Measurements from ENCODE around the gene PRR5L.

The PRR5L gene, protein sequence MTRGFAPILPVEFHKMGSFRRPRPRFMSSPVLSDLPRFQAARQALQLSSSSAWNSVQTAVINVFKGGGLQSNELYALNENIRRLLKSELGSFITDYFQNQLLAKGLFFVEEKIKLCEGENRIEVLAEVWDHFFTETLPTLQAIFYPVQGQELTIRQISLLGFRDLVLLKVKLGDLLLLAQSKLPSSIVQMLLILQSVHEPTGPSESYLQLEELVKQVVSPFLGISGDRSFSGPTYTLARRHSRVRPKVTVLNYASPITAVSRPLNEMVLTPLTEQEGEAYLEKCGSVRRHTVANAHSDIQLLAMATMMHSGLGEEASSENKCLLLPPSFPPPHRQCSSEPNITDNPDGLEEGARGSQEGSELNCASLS

DNA sequence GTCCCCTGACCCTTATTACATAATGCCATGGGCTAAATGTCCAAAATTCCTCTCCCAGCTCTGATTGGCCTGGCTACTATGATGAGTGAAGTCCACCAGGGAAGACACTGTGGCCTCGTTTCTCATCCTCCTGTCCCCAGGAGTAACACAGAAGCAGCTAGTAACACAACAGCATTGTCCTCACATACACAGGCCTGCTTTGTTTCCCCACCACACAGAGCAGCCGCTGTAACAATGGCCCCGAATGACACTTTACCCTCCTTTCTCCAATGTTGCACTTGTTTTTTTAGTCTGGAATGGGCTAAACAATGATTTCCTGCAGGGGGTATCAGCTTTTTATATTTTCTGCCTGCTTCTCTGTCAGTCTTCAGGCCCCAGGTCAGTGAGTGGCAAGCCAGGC is at the start of gene PRR5L:
TSS of gene PRR5L (plus strand) at position 363 of the 400 bp plus-strand sequence. CDS start 104,834 bp downstream, outside the sequence.
- no peak for DNase-seq

DNA sequence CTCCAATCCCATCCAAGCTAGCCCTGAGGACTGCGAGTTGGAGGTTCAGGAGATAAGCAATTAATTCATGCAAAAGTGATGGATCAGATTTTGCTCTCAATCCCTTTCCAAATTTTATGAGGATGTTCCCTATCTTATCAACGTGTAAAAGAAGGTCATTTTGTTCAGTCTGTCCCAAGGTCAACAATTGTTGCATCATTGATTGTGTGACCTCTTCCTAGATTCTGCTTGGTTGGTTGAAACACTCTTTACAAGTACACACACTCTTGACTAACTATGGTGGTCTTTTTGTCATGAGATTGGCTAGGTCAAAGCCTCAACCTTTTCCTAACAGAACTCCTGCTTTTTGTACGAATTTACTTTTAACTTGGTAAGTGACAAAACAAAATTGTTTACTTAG is 48.6 kb upstream of the PRR5L start:
- DNase-seq, result no peak

DNA sequence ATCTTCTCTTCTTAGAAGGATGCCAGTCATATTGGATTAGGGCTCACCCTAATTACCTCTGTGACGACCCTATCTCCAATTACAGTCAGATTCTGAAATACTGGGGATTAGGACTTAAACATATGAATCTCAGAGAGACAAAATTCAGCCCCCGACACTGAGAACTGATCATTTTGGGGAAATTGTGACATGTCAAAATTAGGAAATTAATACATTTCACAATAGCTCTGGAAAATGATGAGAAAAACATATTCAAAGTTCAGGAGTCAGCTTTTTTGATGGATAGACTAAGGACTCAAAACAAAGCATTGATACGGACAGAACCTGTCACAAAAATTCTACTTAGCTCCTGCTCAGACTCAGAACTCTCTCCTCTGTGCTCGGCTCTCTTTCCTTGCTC is 47.7 kb upstream of the PRR5L start:
- DNase-seq, result no peak

DNA sequence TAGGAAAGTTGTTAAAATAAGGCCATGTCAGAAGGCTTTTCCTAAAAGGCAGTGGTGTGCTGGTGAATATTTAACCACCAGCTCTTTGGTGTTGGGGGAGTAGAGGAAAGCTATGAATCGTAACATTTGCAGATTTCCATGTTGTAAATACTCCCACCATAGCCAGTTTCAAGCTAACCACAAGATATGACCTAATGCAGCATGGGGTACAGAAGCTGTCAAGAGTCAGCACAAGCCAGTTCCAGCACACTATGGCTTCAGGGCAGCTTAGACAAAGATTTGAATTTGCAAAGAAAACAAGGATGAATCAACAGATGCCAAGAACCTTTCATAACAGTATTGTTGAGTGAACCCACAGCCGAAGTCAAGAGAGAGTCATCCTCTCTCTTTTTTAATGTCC is 46.8 kb upstream of the PRR5L start:
- DNase-seq, result no peak

DNA sequence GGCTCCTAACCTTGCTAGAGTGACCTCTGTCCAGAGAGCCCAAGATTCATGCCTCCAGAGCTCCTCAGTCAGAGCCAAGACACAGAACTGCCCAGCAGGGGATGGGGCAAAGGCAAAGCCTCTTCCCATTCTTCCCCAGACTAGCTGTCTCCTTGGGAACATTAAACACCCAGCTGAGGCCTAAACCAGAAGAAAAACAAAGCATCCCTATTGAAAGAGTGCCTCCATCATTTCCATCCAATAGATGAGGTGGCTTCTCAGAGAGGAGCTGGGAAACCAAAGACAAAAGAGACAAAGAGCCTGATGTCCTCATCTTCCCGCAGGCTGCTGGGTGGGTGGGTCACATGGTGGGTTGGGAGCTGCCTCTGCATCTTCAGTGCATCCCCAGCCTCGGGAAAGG is 44.3 kb upstream of the PRR5L start:
- no peak for DNase-seq

DNA sequence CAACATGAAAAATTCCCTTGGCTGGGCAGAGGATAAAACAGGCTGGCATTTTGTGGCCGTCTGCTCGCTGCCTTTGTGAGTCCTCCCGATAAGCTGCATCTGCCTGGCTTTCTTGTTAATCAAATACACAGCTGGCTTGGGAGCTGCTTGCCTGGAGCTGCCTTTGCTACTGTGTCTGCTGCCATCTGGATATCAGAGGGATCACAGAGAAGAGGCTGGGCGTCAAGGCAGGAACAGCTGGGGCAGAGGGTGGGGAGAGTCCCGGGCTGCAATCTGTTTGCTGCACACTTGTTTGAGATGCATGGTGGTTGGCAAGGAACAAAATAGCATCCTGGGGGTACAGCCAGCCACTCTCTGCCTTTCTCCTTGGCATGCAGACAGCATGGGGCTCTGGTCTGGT is 42.9 kb upstream of the PRR5L start:
- peak; percentile 94 for DNase-seq

DNA sequence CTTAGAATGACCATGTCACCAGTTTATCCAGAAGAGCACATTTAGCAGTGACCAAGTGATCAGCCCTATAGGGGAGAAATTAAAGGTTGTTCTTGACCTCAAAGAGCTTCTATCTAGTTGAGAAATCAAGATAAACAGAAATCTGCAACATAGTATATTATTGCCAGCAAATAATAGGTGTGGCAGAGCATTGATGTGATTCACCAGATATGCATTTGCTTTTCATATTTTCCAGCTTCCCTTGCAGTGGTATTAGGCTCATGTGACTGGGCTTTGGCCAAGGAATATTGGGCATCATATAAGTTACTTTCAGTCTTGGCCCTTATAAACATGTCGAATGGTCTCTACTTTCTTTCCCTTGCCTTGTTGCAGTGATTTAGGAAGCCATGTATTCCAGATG is 41.4 kb upstream of the PRR5L start:
- DNase-seq, result no peak

DNA sequence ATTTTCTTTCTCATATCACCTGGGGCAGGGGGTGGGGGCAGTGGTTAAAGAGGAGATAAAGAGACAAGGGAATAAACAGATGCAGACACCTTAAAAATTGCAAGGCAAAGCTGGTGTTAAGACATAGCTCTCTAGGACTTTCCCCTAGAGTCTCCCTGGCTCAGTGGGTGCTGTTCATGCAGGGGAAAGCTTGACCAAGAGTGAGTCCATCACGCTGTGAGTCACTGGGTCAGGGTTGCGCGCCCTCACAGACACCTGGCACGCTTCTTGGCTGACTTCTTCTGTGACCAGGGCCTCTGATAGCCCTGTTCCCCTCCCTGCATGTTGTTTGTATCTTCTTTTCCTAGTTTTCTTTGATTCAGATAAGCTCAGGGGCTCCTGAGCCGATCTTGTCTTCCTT is 38.7 kb upstream of the PRR5L start:
- no peak for DNase-seq

DNA sequence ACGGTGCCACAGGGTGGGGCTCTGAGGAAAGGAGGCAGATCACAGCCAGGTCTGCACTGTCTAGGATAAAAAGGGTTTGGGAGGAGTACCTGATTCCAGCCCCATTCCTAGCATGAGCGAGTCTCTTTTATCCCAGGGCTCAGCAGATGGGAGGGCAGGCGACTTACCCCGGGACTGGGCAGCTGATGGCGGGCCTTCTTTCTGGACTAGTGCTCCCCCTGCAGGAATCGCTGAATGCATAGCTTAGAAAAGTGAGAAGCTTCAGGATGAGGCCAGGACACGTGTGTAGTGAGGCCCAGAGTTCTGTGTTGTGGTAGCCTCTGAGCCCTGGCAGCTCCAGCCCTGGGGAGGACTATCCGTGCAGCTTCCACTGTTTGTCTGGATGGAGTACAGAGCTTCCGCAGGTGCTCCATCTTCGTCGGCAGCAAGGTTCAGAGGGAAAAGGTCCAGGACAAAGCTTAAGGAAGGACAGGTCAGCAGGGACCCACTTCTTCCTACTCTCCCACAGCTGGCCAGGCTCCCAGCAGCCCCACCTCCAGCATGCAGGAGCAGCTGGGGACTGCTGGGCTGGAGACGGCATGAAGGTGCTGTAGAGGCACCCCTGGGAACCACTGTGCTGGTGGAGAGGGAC is 37.2 kb upstream of the PRR5L start:
- DNase-seq, result peak; percentile 77

DNA sequence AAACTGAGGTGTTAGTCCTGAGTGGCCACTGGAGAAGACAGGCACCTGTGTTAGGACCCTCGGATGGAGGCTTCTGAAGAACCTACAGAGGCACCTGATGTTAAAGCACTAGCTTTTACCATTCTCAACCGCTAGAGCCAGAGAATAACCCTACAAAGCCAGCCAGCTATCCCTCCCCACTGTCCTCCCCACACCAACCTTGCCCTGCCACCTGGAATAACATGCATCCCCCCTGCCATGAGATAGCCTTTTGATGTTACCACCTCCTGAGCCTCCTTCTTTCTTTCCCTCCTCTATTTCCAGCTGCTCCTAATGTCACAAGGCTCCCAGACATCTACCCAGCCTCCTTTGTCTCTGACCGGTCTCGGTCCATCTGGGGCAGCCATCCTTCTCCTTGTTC is 35.0 kb upstream of the PRR5L start:
- no peak for DNase-seq

DNA sequence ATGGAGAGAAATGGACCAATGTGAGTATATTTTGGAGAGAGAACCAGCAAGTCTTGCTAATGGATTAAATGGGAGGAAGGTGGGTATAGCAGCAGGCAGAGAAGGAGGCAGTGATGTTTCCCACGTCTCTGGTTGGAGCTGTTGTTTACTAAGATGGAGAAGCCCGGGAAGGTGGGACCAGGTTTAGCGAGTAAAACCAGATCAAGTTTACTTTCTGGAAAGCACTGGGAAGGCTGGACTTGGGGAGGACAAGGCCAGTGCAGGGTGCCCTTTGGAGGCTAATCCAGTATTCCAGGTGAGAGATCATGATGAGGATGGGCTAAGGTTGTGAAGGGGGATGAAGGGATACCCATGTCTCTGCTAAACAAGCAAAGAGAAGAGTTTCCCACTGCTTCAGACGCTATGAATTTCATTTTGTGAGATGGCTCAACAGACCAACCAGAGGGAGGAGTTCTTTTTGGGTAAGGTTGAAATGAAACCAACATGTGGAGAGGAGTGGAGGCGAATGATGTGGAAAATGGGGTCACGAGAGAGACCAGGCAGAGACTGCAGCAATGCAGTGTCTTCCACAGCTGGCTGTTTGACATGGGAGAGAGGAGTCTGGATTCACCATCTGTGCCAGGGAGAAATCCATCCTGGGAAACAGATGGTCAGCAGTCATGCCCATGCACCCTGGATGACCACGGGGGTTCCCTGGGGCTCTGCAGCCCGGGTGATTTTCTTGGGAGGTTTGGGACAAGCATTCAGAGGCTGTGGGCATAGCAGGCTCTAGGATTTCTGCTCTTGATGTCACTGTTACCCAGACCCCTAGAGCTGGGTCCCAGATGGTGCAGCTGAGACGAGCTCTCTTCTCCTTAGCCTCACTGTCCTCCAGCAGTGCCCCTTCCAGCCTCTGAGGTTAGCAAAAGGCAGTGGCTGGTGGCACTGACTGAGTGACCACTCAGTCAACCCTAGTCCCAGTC is 31.8 kb upstream of the PRR5L start:
- DNase-seq, result no peak

DNA sequence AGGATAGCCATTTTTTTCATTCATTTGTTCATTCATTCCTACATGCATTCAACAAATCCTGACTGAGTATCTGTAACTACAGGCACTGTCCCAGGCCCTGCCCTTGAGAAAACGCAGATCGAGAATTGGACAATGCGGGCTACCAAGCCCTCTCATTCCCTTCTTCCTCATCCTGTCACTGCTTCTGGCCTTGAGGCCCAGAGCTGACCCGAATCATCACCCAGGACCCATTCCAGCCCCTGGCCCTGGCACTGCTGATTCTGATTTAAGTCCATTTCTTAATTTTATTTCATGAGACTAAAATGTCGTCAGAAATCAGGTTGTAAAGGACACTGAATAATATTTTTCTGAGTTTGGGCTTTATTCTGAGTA is 31.1 kb upstream of the PRR5L start:
- DNase-seq, result no peak

DNA sequence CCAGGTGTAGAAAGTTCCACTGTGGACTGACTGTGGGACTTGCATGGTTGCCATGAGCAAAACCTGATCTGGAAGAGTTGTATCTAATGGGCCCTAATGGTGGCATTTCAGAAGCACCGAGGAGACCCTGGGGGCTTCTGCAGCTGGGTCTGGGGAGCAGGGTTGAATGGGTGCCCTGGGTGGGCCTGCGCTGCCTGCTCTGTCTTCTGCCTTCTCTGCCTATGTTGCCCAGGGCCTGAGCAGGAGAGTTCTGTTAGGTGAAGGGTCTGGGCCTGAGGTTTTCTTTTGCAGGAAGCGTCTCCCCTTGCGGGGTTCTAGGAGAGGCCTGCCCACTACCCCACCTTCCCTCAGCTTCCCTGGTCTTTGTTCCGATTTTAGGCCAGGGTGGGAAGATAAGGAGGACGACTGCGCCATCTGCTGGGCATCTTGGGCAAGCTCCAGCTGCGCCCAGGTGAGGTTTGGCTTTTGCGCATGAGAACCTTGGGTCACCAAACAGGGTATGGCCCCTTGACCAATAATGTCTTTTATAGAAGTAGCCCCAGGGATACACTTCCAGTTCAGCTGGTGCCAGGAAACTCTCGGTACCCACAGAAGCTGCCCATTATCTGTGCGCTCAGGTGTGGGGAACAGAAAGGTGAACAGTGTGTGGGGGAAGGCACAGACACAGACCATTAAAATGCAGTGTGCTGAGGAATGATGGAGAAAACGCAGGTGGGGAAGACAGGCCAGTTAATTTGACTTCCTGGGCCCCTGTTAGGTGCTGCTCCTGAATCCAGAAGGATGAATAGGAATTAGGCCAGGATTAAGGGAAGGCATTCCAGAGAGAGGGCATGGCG is 30.1 kb upstream of the PRR5L start:
- DNase-seq, result no peak

DNA sequence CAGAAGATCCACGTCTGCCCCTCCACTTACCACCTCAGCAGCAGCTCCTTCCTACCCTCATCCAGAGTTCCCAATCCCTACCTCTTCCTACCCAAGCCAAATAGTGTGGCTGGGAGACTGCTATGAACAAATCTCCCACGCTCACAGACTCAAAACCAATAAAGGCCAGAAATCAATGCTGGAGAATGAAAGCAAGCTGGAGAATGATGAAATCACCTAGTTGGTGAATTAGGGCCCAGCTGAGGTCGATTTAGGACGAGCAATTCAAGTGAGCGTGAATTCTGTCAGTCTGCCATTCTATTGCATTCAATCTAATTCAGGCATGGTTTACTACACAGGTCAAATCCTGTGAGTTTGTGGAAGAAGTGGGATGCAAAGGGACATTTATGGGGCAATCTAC is 29.3 kb upstream of the PRR5L start:
- DNase-seq, result no peak

DNA sequence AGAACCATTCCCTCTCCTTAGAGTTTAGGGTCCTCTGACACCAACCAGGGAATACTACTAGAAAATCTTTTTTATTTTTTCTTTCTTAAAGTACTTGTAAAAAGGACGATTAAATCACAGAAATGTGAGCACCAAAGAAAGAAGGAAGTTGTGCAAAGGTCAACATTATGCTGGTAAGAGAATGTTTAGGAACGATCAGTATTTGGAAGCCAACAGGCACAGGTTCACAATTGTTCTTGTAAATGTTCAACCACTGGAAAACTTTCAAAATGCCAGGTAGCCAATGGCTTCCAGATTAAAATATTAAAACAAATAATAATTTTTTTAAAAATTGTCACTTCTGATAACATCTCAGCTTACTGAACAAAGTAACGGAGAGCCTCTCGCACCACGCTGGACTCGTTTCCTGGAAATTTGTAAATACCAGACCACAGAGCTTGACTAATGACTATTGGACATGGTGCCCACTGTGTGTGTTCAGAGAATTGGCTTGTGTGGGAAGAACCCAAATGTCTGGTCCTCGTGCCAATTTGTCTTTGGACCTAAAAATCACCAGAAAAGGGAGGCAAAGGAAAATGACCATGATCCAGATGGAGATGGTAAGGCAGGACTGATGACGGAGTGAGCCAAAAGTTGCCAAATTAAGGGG is 27.6 kb upstream of the PRR5L start:
- no peak for DNase-seq

DNA sequence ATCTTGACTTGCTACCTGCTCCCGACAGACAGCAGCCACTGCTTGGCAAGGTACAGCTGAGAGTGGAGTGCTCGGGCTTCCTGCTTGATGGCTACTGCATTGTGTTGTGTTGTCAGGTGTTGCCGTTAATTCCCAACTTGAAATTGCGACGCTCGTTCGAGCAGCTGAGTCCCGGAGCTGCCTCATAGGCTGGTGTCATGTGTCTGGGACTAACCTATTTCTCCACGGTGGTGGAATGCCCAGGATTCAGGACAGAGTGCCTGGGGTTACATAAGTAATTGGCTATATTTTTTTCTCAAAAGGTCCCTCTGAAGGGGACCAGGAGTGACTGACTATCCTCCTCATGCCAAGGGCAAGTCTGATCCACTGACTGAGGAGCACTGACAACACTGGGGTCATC is 25.4 kb upstream of the PRR5L start:
- DNase-seq, result no peak

DNA sequence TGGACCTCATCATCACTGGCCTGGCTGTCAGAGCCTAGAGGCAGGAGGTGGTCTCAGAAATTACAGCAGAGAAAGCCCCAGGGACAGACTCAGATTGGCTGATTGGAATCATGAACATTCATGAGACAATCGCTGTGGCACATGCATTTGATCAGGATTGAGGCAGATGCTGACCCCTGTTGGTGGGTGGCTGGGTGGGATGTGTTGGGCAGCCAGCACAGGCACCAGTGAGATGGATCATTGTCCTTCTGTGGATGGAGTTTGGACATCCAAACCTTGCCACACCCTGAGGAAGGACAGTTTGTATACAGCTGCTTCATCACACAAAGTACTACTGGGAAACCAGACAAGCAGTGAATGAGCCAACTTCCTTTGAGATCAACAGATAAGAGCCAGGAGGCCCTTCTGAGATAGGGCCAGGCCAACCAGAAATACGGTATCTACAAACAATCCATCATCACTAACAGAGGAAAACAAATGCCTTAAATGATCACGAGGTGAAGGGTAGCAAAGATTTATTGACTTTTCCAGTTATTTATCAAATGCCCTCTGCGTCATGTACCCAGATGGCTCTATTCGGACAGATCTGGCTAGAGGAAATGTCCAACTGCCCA is 24.2 kb upstream of the PRR5L start:
- DNase-seq, result no peak

DNA sequence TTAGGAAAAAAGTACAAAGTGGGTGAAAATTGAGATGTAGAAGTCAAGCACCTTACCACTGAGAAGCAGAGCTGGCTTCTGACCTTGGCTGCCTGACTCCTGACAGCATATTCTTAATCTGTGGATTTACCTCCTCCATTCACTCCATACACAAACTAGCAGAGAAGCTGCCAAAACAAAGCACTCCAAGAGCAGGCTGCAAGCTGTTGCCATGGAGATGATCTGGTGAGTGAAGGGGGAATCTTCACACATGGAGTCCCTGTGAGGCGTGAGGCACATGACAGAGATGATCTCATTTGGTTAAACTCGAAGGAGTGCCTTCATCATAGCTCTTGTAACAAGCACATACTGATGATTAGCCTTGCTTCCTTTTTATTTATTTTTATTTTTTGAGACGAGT is 23.0 kb upstream of the PRR5L start:
- peak; percentile 74 for DNase-seq

DNA sequence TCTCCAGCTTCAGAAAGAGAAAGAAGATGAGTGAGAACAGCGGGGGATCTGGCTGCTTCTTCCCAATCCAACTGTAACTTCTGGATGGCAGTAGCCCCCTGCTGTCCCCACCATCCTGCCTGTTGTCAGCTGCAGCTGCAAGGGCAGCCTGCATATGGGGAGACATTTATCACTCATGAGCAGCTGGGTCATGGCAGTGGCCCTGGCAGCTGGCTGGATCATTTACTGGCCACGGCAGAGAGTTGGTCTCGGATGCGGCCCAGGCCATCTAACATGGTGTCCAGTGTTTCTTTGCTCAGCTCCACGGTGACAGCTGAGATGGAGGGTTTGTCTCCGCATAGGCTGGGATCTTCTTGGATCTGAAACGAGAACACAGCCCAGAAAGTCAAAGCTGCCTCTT is 21.7 kb upstream of the PRR5L start:
- no peak for DNase-seq

DNA sequence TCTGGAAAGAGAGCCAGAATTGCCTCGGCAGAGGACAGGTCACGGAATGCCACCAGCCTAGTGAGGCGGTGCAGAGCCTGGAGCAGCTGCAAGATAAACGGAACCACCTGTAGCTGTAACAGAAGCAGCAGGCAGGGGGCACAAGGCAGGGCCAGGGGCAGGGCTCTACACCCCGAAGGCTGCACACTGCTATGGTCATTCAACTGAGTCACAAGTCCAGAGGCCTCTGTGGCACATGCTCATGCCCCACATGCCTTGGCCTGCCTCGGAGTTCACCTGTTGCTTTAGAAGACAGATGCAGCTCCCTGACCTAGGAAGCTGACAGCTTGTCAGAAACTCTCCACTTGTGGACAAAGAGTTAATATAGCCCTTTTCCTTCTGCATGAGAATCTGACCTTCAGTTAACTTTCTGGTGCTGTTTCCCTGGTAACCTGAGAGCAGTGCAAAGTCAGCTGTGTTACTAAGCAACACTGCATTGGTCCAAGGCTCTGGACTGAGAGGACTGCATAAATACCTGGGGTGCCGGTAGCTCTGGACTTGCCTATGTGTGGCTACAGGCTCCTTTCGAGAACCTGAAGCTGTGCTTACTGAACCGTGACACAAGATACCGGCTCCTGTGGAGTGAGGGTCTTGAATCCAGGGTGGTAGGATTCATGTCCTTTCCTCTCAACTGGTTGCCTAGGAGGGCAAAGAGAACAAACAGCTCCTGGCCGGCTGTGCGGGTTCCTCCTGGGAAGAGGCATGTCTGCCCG is 17.4 kb upstream of the PRR5L start:
- DNase-seq, result no peak

DNA sequence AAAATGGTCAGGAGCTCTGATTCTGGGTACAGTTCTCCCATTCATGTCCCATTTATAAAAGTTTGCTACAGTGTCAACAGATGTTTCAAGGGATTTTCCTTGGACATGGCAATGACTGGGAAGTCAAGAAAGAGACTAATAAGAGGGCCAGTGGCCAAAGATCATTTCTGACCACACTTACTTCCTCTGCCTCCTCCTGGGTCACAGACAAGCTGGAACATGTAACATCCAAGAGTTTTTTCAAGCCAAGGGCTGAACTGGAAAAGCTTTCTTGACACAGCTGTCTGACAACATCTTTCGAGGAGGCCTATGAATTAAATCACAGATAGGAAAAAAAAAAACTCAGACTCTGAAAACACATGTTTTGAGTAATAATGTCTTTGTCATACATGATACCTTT is 15.6 kb upstream of the PRR5L start:
- DNase-seq, result no peak
